Ecto neural progenitor cell (in vitro differentiated cells): ENCODE results near the gene AK4.
A peak's percentile ranks its signal among the peaks of the same experiment; 100 is the strongest.
"Not testable (repeated sequence)": the region's sequence is repeated elsewhere in the genome, so short reads cannot be mapped to it uniquely, and the experiment has no call there.

ENCODE experiments used
- DNase-seq: peaks from one replicate; pipeline ENCODE4 v3.0.0-alpha.2; 2018; ENCODE audit warnings: low spot score

Gene AK4

DNA sequence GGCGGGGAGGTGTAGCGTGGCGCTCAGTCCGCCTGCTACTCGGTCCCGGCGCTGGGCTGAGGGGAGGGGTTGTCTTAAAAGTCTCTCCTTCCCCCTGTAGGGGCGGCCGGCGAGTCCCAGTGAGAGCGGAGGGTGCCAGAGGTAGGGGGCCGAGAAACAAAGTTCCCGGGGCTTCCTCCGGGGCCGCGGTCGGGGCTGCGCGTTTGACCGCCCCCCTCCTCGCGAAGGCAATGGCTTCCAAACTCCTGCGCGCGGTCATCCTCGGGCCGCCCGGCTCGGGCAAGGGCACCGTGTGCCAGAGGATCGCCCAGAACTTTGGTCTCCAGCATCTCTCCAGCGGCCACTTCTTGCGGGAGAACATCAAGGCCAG is at the start of gene AK4:
AK4 (plus strand) TSS at position 26 of the 370 bp plus-strand sequence; CDS start at position 231, 205 bp downstream.
- DNase-seq = not testable (repeated sequence)

DNA sequence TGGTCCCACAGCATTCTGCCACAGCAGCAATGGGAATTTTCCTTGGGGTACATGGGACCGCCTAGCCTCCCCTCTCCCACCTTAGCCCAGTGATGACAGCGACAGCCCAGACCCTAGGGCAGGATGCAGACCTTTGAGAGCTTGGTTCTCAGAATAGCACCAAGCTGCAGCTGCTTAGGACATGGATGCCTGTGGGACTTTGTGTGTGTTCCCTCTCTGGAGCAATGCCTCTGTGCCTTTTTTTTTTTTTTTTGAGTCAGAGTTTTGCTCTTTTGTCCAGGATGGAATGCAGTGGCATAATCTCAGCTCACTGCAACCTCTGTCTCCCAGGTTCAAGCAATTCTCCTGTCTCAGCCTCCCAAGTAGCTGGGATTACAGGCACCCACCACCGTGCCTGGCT is 44.2 kb upstream of the AK4 start:
- no peak for DNase-seq

DNA sequence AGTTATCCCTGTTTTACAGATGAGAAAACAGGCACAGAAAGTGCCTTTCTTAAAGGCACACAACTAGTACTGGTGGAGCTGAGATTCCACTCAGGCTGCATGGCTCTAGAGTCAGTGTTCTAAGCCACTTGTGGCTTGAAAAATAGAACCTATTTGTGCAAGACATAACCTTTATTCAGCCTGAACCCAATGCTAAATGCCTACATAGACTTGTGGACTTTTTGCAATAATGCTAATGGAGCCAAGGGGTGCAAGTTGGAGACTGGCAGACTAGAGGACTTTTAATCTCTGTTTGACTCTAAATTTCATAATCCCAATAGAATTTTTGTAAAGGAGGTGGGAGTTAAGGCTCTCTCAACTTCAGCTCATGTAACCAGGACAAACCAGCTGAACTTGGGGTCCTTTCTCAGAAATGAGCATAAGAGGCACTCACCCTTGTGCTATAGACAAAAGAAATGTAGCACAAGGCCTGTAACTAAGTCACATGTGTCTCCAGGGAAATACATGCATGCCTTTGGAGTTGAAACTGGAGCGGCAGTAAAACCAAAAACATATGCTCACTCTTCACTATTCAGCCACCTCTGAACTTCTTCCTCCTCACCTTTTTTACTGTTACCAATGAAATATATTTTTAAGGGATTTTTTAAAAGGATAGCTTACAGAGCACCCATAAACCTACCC is 43.0 kb upstream of the AK4 start:
- no peak for DNase-seq

DNA sequence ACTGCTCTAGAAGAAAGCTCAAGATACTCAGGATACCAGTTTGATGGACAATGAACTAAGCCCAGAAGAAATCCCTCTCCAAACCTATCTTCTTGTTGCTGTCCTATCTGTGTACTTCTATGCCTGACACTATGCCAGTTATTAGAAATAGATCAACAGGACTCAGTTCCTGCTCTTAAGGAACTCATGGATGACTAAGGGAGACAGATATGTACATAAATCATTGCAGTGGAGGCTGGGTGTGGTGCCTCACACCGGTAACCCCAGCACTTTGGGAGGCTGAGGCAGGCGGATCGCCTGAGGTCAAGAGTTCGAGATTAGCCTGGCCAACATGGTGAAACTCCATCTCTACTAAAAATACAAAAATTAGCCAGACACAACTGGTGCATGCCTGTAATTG is 42.4 kb upstream of the AK4 start:
- no peak for DNase-seq

DNA sequence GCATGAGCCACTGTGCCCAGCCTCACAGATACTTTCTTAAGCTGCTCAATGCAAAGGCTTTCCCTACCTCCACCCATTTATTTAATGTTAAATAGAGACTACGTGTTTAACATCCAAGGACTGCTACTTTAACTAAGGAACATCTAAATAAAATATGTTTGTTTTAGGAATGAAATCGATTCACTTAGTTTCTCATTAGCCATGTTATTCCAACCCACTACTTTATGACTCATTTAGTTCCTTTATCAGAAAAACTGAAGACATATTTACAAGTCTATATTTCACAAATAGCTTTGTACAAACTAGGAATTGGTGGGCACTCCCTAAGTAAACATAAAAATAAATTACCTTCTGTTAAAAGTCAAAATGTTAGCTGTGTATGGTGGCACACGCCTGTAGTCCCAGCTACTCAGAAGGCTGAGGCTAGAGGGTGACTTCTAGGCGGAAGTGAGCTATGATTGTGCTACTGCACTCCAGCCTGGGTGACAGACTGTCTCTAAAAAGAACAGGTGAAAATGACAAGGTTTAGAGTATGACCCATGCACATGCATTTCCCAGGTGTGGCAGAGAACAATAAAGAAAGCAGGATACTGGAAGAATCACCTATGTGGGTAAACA is 39.9 kb upstream of the AK4 start:
- no peak for DNase-seq

DNA sequence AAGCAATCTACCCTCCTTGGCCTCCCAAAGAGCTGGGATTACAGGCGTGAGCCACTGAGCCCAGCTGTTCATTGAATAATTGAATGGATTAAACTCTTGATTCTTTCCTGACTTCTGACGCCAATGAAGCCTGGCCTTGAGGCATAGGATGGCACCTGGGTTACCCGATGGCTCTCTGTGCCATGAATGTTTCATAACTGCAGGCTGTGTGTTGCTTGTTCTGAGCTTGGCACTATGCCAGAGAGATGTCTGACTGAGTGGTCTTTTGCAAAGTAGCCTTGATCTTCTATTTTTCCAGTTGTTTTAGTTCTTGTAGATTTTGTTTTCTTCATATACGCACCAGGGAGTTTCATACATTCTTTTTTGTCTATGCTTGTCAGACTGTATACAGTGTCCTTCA is 38.5 kb upstream of the AK4 start:
- no peak for DNase-seq

DNA sequence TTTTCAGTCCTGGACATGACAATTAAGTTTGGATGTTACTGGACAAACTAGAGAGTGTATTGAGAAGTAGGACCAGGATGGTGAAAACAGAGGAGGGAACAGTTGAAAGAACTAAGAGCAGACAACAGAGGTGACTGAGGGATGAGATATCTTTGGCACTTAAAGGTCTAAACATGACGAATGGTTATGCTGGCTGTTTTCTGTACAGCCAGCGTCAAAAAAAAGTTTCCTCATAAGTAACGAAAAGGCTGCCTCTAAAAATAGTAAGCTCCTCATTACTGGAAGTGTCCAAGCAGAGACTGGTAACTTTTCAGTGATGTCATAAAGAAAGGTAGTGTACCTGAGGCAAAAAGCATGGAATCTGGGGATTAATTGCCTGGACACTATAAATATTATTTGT is 35.2 kb upstream of the AK4 start:
- DNase-seq = no peak

DNA sequence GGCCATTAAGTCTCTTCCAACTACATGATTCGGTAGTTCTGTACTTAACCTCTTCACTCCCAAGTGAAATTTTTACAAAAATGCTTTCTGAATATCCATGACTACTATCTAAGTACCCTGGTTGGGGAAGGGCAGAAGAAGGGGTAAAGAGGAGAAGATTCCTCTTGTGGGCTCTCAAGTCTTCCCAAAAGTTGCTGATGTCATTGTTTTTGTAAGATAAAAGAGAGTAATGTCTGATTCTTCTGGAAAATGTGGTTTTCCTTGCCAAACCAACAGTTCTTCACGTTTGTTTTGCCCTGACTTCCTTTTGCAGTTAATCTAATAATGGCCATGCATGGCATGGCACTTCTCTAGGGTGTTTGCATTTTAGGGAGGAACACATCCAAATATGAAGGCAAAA is 34.7 kb upstream of the AK4 start:
- no peak for DNase-seq

DNA sequence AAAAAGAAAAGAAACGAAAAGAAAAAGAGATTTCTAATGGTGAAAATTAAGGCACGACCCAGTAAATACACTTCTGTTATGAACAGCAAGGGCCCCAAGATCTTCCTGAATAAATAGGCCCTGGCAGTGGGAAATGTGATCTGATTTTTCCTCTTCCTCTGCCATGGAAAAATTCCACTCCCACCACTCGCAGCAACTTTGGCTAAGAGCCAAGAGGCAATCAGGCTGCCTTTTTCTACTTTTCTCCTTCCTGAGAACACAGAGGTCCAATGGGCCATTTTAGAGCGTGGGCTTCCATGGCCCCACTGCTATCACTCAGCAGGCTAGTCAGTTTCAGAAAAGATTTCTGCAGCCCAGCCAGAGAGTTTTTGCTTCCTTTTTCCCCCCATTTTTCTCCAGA is 33.7 kb upstream of the AK4 start:
- no peak for DNase-seq

DNA sequence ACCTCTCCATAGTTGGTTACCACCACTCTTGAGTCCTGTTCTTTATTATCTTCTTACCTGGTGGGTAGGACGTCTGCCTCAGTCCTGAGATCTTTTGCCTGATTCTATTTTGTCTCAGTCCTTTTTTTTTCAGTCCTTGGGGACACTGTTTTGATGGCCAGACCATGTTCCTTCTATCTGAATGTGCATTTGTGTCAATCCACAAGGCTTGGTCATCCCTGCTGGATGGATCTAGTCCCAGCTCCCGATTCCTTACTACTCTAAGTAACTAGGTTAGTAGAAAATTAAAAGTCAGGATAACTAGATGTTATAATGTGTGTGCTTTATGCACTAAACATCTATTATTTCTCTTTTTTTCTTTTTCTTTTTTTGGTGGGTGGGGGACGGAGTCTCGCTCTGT is 28.1 kb upstream of the AK4 start:
- no peak for DNase-seq

DNA sequence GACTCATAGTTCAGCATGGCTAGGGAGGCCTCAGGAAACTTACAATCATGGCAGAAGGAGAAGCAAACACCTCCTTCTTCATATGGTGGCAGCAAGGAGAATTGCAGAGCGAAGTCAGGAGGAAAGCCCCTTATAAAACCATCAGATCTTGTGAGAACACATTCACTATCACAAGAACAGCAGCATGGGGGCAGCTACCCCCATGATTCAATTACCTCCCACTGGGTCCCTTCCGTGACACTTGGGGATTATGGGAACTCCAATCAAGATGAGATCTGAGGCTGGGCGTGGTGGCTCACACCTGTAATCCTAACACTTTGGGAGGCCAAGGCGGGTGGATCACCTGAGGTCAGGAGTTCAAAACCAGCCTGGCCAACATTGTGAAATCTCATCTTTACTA is 18.9 kb upstream of the AK4 start:
- DNase-seq = not testable (repeated sequence)

DNA sequence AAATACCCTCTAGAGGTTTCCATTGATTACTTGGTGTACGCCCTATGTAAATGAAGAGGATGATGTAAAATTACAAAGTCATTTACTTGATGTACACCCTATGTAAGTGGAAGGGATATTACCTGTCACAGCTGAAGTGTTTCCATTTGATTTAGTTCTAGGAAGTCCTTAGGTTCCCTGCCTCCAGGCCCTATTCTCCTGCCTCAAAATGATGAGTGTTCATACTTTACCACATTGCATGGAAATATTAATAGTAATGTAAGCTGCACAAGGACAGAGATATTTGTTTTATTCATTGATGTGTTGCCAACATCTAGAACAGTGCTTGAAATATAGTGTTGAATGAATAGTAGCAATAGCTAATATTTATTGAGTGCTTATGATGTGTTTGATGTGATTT is 9.5 kb upstream of the AK4 start:
- DNase-seq = no peak

DNA sequence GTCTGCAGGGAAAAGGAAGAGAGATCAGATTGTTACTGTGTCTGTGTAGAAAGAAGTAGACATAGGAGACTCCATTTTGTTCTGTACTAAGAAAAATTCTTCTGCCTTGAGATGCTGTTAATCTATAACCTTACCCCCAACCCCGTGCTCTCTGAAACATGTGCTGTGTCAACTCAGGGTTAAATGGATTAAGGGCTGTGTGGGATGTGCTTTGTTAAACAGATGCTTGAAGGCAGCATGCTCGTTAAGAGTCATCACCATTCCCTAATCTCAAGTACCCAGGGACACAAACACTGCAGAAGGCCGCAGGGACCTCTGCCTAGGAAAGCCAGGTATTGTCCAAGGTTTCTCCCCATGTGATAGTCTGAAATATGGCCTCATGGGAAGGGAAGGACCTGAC is 8.2 kb upstream of the AK4 start:
- DNase-seq = not testable (repeated sequence)

DNA sequence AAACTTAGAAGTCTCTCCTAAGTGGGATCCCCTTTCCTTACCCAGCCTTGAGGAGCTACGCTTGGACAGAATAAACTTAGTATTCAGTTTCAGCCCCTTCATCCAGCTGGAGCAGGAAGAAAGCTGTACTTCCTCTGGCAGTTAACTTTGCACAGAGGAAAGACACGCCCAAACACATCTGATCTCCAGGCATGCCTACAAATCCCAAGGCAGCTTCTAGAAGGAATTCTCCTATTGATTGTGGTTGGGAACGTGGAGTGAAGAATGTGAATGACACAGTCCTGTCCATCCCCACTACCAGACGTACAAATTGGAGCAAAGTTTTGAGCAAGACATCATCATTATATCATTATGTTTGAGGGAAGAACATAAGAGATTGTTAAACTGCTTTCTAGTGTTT is 6.6 kb upstream of the AK4 start:
- DNase-seq = no peak

DNA sequence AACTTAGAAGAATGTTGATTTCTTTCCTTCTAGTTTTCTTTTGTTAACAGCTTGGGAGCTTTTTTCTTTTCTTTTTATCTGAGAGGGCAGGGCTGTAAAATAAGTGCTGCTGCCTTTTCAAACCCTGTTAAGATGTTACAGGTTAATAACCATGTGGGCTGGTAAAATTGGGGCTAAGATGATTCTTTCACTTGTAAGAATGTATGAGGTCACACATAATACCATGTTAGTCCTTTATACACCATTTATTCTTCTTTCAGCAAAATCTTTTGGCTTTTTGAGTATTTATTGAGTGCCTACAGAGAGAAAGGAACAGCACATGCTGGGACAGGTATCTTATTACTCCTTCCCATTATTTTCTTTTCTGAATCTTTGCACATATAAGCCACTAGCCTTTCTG is 6.1 kb upstream of the AK4 start:
- no peak for DNase-seq

DNA sequence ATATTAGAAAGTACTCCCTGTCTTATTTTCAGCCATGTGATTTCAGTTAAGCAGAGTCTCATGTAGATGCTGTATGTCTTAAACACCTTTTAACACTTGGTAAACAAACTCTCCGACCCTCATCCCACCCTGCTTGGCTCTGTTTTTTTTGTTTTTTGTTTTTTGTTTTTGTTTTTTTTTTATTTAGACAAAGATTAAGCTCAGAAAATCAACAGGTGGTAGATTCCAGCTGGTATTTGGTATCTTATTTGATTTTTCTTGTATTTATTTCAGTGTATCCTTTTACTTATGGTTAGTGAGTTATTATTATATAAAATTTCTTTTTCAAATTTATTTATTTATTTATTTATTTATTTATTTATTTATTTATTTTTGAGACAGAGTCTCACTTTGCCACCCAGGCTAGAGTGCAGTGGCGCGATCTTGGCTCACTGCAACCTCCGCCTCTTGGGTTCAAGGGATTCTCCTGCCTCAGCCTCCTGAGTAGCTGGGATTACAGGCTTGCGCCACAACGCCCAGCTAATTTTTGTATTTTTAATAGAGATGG is 4.8 kb upstream of the AK4 start:
- DNase-seq = not testable (repeated sequence)

DNA sequence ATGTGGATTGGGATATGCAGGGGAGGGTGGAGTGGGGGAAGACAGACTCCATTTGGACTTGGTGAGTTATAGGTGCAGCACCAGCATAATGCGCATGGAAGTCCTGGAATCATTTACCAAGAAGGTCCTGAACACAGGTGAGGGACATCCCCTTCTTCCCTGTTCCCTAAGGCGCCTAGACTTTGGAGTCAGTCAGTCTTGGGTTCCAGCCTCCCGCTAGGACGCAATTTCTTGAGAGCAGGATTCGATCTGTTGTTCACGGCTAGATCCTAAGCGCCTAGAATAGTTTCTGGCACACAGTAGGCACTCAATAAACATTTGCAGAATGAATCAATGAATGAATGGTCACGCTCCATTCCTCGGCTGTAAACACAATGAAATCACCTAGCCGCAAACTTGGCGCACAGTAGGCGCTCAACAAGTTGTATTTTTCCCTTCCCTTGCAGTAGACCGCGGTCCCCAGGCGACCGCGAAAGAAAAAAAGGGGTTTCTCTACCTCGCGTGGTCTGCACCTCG is 1.0 kb upstream of the AK4 start:
- no peak for DNase-seq

DNA sequence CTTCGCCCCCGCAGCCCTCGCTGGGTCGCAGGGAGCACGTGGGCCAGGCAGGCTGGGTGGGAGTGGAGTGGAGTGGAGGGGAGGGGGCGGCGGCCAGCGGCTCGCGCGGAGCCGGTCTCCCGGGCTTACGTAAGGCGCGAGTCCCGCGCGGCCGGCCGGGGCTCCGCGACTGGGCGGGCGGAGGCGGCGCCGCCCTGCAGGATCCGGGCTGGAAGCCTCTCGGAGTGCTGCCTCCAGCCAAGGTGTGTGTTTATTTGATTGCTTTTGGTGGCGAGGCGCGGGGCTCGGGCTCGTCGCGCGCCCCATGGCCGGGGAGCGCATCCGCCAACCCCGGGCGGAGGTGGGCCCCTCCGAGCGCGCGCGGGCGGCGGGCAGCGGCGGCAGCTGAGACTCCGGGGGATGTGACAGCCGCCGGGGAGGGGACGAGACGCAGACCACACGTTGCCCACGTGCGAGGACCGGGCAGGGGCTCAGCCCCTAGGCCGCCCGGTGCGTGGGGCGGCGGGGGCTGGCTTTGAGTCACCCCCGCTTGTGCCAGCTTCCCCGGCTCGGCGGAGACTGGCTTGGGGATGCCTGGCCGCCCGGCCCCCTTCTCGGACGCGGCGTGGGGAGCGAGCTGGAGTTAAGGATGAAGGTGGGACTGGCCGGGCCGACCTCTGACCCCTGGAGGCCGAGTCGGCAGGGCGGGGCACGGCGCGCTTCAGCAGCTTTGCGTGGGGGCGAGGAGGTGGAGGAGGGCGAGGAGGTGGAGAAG is 402 bp upstream of the AK4 start:
- peak; percentile 66 for DNase-seq

DNA sequence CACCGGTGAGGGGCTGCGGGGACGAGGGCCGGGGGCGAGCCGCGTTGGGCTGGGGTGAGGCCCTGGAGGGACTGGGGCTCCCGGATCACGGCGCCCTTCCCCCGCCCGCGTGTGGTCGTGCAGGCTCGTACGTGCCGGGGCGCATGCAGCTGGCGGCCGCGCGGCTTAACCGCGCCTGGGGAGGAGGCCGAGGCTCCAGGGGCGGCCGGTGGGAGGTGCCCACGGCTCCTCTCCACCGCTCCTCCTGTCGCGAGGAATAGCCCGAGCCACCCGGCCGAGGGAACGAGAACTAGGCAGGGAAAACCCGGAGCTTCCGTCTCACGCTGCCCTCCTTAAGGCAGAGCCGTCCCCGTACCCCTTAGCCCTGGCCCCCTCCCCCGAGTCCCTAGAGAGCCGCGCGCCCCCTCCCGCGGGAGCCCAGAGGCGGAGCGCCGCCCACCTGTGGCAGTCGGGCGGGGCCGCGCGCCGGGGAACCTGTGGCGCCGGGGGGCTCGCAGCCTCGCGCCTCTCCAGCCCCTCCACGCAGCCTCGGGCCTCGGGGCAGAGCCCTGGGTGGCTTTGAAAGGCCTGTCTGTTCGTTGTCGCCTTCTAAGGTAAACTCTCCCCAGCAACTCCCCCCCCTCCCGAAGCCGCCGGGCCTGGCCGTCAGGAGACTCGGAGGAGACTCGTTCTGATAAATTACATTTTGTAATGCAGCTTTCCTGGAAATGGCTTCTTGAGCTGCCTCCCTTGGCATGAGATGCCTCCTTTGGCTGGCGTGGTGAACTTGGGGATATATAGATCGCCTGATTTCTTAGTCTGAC is 746 bp downstream of the AK4 start:
- peak; percentile 68 for DNase-seq

DNA sequence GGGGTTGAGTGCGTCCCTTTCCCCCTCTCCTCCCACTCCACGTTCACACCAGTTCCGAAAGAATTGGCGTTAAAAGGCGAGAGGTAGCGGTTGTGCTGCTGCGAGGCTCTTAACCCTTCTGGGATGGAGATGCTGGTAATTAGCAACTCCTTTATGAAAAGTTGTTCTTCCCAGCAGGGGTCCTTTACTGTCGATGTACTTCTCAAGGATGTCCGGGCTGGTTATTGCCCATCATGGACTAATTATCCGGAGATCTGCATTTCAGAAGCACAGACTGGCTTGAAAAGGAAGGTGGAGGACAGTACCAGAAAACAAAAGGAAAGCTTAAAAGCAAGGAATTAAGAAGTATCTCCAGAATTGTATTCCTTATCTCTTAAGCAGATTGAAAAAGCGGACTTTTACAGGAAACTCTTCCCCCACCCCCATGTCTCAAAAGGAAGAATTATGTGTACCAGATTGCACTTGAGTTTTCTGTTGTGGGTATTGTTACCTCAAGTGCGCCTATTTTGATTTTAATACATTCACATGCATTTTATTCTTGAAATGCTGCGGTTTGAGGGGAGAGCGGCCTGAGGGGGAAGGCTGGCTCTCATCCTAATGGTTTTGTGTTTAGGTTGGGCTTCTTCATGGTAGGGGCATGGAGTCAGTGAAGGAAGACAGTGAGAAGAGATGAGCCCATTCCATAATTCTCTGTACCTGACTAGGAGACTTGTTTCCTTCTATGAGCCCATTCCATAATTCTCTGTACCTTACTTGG is 1.5 kb downstream of the AK4 start:
- no peak for DNase-seq

DNA sequence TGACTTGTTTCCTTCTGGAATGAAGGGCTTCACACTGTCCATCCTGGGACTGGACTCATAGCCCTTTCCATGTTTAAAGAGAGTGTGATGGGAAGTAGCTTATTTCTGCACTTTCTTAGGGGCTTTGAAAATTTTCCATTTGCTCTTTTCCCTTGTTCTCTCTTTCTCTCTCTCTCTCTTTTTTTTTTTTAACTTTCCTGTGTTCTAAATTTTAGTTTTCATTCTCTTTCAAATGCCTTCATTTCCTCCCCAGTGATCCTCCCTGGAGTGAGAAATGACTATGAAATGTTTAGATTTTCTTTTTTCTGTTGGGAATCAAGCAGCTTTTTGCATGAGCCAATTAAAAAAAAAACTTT is 2.1 kb downstream of the AK4 start:
- DNase-seq = no peak
